ENCODE results near the gene SUMO2. TPM values are rescaled to one million over a fixed set of nuclear protein-coding genes. Genes with fewer than 3 reads are reported as not detected.
A peak's percentile ranks its signal among the peaks of the same experiment; 100 is the strongest.
"Not testable (repeated sequence)": the region's sequence is repeated elsewhere in the genome, so short reads cannot be mapped to it uniquely, and the experiment has no call there.

SUMO2 gene
- polyA plus RNA-seq, 3 donors: 64.9 to 318 (median 282) TPM

DNA sequence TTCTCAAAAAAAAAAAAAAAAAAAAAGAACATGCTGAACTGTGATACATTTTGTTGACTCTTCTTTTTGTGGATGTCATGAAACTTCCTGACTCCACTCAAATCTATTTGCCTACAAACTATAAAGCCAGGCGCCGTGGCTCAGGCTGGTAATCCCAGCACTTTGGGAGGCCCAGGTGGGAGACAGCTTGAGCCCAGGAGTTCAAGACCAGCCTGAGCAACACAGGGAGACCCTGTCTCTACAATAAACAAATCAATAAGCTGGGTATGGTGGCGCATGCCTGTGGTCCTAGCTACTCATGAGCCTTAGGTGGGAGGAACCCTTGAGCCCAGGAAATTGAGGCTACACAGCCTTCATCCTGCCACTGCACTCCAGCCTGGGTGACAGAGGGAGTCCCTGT lies 49.8 kb downstream of the SUMO2 start:
- H3K4me3 Mint-ChIP-seq: no peak overlapping the region

DNA sequence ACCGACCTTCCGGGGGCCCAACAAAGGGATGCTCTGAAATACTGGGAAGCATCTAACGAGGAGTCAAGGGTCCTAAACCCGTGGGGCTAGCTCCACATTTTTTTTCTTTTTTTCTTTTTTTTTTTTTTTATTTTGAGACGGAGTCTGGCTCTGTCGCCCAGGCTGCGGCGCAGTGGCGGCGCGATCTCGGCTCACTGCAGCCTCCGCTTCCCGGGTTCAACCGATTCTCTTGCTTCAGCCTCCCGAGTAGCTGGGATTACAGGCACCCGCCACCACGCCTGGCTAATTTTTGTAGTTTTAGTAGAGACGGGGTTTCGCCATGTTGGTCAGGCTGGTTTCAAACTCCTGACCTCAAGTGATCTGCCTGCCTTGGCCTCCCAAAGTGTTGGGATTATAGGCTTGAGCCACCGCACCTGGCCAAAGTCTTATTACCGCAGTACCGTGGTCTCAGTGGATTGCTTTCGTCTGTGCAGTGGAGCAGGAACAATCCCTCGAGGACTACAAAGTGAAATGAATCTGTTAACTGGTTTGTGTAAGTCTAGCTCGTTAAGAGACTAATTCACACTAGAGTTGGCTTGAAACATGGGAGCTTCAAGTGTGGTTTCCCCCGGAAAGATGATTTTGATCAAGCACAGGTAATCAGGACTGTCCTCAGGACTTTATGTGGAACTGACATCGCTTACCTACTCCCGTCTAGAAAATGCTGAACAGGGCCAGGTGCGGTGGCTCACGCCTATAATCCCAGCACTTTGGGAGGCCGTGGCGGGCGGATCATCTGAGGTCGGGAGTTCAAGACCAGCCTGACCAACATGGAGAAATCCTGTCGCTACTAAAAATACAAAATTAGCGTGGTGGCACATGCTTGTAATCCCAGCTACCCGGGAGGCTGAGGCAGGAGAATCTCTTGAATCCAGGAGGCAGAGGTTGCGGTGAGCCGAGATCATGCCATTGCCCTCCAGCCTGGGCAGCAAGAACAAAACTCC lies 50.5 kb downstream of the SUMO2 start:
- Mint-ChIP-seq H3K36me3 (peaks cover 31 to 50% of the 10 kb centered on the region in 2 donors), H3K27ac (peak overlapping the region; percentile 8 to 84 (median 76)), H3K4me1 (peaks cover 14% of the 10 kb centered on the region), H3K4me3 (peak overlapping the region; percentile 84 to 86)
- Histone ChIP-seq H3K4me2 (replicated peaks; ENCODE audit: extremely low read depth, low read length, poor library complexity, severe bottlenecking) (peak overlapping the region; percentile 93), H3K9ac (ENCODE audit: insufficient read depth, low read length, poor library complexity, severe bottlenecking) (peak overlapping the region; percentile 76), H3K4me1 (ENCODE audit: control insufficient read depth in 1 of 2, insufficient read depth in 2 of 2, low read length in 2 of 2) (peaks cover 17 to 24% of the 10 kb centered on the region in 2 donors), H3K79me2 (ENCODE audit: insufficient read depth, low read length) (peaks cover 15% of the 10 kb centered on the region), H3K4me3 (replicated peaks in 1 of 3; ENCODE audit: low read depth in 2 of 3, low read length in 3 of 3) (peak overlapping the region; percentile 72 to 92 (median 73)), H2AFZ (ENCODE audit: insufficient read depth, low read depth, low read length, poor library complexity, severe bottlenecking) (peak overlapping the region; percentile 85), H3K36me3 (replicated peaks in 1 of 2; ENCODE audit: control insufficient read depth in 1 of 2, insufficient read depth in 2 of 2, low read length in 2 of 2) (peaks cover 36 to 50% of the 10 kb centered on the region in 2 donors), H3K27ac (ENCODE audit: low read depth in 1 of 2, low read length in 2 of 2) (peak overlapping the region; percentile 50 to 75), H4K20me1 (ENCODE audit: insufficient read depth, low read length) (peaks cover 17% of the 10 kb centered on the region)
- WGBS (ENCODE audit: insufficient coverage): 82% methylated on average over 29 of the region's 40 CpGs
- H3K9me3 Mint-ChIP-seq; H3K27me3 Mint-ChIP-seq (ENCODE audit: low read depth in 3 of 3); intact Hi-C loops (cut with micrococcal nuclease); H3K9me3 ChIP-seq (replicated peaks in 1 of 2; ENCODE audit: control insufficient read depth in 1 of 2, insufficient read depth in 1 of 2, low read length in 2 of 2); H3K27me3 ChIP-seq (ENCODE audit: control insufficient read depth in 2 of 2, insufficient read depth in 2 of 2, low read length in 2 of 2); DNase-seq: not testable (repeated sequence)

More for the DNA sequence above, 49.8 kb downstream of the SUMO2 start:
- H3K36me3 Mint-ChIP-seq: peaks cover 31 to 54% of the 10 kb centered on the region in 2 donors
- Histone ChIP-seq H4K20me1 (ENCODE audit: insufficient read depth, low read length) (peaks cover 17% of the 10 kb centered on the region), H3K27ac (ENCODE audit: low read depth in 1 of 2, low read length in 2 of 2) (no peak overlapping the region), H3K79me2 (ENCODE audit: insufficient read depth, low read length) (peaks cover 15% of the 10 kb centered on the region), H3K4me3 (replicated peaks in 1 of 3; ENCODE audit: low read depth in 2 of 3, low read length in 3 of 3) (no peak overlapping the region), H3K4me2 (replicated peaks; ENCODE audit: extremely low read depth, low read length, poor library complexity, severe bottlenecking) (no peak overlapping the region), H3K36me3 (replicated peaks in 1 of 2; ENCODE audit: control insufficient read depth in 1 of 2, insufficient read depth in 2 of 2, low read length in 2 of 2) (peaks cover 36 to 53% of the 10 kb centered on the region in 2 donors), H3K27me3 (ENCODE audit: control insufficient read depth in 2 of 2, insufficient read depth in 2 of 2, low read length in 2 of 2) (no peaks in the 10 kb centered on the region), H3K4me1 (ENCODE audit: control insufficient read depth in 1 of 2, insufficient read depth in 2 of 2, low read length in 2 of 2) (peaks cover 17 to 24% of the 10 kb centered on the region in 2 donors), H3K9ac (ENCODE audit: insufficient read depth, low read length, poor library complexity, severe bottlenecking) (no peak overlapping the region), H2AFZ (ENCODE audit: insufficient read depth, low read depth, low read length, poor library complexity, severe bottlenecking) (no peak overlapping the region), H3K9me3 (replicated peaks in 1 of 2; ENCODE audit: control insufficient read depth in 1 of 2, insufficient read depth in 1 of 2, low read length in 2 of 2) (no peaks in the 10 kb centered on the region)
- intact Hi-C loops (cut with micrococcal nuclease): no loop called here
- peaks cover 14% of the 10 kb centered on the region for H3K4me1 Mint-ChIP-seq
- H3K27me3 Mint-ChIP-seq (ENCODE audit: low read depth in 3 of 3): no peaks in the 10 kb centered on the region
- H3K9me3 Mint-ChIP-seq: no peaks in the 10 kb centered on the region
- DNase-seq: no peak
- H3K27ac Mint-ChIP-seq: no peak overlapping the region
- TF ChIP-seq, protein P1, sequence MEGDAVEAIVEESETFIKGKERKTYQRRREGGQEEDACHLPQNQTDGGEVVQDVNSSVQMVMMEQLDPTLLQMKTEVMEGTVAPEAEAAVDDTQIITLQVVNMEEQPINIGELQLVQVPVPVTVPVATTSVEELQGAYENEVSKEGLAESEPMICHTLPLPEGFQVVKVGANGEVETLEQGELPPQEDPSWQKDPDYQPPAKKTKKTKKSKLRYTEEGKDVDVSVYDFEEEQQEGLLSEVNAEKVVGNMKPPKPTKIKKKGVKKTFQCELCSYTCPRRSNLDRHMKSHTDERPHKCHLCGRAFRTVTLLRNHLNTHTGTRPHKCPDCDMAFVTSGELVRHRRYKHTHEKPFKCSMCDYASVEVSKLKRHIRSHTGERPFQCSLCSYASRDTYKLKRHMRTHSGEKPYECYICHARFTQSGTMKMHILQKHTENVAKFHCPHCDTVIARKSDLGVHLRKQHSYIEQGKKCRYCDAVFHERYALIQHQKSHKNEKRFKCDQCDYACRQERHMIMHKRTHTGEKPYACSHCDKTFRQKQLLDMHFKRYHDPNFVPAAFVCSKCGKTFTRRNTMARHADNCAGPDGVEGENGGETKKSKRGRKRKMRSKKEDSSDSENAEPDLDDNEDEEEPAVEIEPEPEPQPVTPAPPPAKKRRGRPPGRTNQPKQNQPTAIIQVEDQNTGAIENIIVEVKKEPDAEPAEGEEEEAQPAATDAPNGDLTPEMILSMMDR (IDR thresholded peaks at IDR 0.05): no peak
- 94% methylated on average over 2 of the region's 3 CpGs for WGBS (ENCODE audit: insufficient coverage)

All from CD14-positive monocyte (primary cell).